ENCODE data around the gene JAM3. TPM values are rescaled to one million over a fixed set of nuclear protein-coding genes. Genes with fewer than 3 reads are reported as not detected.

JAM3 gene
- total and polyA plus RNA-seq, 2 donors (not counting 1 experiment from before 2014, with no cell fraction given), result 44.1 to 85.7 TPM

DNA sequence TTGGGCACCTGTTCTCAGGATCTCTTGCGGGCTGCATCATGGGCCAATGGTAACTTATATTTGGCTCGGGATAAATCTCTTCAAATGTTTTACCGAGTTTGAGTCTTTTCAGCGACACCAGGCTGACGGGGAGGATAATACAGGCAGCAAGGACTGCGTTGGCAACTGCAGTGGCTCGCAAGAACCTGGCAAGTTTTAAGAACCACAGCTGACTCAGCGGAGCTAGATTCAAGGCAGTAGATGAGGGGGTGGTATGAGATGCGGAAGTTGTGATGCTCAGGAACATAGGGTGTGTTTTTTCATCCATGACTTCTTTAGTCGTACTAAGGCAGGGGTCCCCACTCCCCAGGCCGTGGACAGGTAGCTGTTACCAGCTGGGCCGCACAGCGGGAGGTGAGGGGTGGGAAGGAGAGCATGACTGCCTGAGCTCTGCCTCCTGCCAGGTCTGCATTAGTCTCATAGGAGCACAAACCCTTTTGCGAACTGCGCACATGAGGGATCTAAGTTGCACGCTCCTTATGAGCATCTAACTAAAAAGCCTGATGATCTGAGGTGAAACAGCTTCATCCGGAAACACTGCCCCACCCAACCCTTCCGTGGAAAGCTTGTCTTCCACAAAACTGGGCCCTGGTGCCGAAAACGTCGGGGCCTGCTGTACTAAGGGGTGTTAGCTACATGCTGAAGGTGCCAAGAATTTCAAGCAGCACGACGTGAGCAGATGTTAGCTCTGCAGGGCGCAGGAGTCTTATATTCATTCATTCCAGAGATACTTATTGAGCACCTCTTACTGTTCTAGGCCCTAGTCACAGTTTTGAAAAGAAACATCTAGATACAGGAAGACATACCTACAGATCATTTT lies 6.4 kb upstream of the JAM3 start:
- no peak overlapping the region for H3K4me3 ChIP-seq (replicated peaks in 1 of 4; ENCODE audit: control extremely low read depth in 1 of 4, insufficient read depth in 1 of 4, low read depth in 3 of 4, low read length in 4 of 4)
- H2AFZ ChIP-seq (ENCODE audit: low read length), result no peak overlapping the region
- no peak overlapping the region for H3K27ac ChIP-seq (ENCODE audit: insufficient read depth, low read length)
- H3K27me3 ChIP-seq (ENCODE audit: control insufficient read depth, insufficient read depth, low read length), result peaks cover 9% of the 10 kb centered on the region
- no peak overlapping the region for H3K9ac ChIP-seq (ENCODE audit: insufficient read depth, low read length)
- H3K4me1 ChIP-seq (ENCODE audit: control insufficient read depth, extremely low read depth, insufficient read depth, low read length), result no peaks in the 10 kb centered on the region
- no peaks in the 10 kb centered on the region for H3K79me2 ChIP-seq (ENCODE audit: control insufficient read depth, insufficient read depth, low read length)
- no peaks in the 10 kb centered on the region for H4K20me1 ChIP-seq (ENCODE audit: control insufficient read depth, extremely low read depth, insufficient read depth, low read length)
- no peak overlapping the region for H3K4me2 ChIP-seq (ENCODE audit: extremely low read depth, insufficient read depth, low read length)
- no peaks in the 10 kb centered on the region for H3K9me3 ChIP-seq (ENCODE audit: control insufficient read depth, insufficient read depth, low read depth, low read length)
- peak in 1 of 2 donors; percentile 44 for DNase-seq (ENCODE audit: low read depth in 2 of 2)
- TF ChIP-seq, protein P1, sequence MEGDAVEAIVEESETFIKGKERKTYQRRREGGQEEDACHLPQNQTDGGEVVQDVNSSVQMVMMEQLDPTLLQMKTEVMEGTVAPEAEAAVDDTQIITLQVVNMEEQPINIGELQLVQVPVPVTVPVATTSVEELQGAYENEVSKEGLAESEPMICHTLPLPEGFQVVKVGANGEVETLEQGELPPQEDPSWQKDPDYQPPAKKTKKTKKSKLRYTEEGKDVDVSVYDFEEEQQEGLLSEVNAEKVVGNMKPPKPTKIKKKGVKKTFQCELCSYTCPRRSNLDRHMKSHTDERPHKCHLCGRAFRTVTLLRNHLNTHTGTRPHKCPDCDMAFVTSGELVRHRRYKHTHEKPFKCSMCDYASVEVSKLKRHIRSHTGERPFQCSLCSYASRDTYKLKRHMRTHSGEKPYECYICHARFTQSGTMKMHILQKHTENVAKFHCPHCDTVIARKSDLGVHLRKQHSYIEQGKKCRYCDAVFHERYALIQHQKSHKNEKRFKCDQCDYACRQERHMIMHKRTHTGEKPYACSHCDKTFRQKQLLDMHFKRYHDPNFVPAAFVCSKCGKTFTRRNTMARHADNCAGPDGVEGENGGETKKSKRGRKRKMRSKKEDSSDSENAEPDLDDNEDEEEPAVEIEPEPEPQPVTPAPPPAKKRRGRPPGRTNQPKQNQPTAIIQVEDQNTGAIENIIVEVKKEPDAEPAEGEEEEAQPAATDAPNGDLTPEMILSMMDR (conservative IDR thresholded peaks at IDR 0.05 in 1 of 2, IDR thresholded peaks at IDR 0.05 in 1 of 2; ENCODE audit: low read depth in 1 of 2, low read length in 2 of 2), result no peak
- no peak for TF ChIP-seq EZH2 (IDR thresholded peaks at IDR 0.05; ENCODE audit: low read length, missing control alignments)
- no peaks in the 10 kb centered on the region for H3K36me3 ChIP-seq (ENCODE audit: control insufficient read depth, insufficient read depth, low read length)

DNA sequence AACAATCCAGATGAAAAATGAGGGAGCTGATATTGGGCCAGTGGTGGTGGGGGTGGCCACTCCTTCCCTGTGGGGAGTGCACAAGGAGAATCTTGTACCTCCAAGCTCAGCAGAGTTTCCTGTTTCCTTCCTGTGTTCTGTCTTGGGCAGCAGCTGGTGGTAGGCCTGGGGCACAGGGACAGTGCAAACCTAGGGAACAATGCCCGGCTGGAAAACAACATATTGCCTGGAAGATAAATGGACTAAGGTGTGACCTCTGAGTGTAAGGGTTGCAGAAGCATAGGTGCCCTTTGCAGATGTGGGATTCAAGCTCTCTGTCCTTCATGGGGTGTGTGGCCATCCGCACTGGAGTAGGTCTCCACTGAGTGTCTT lies 5.8 kb upstream of the JAM3 start:
- H3K4me1 ChIP-seq (ENCODE audit: control insufficient read depth, extremely low read depth, insufficient read depth, low read length), result no peaks in the 10 kb centered on the region
- no peak overlapping the region for H3K27ac ChIP-seq (ENCODE audit: insufficient read depth, low read length)
- H4K20me1 ChIP-seq (ENCODE audit: control insufficient read depth, extremely low read depth, insufficient read depth, low read length), result no peaks in the 10 kb centered on the region
- no peak overlapping the region for H3K4me2 ChIP-seq (ENCODE audit: extremely low read depth, insufficient read depth, low read length)
- no peak for DNase-seq (ENCODE audit: low read depth in 2 of 2)
- H3K9ac ChIP-seq (ENCODE audit: insufficient read depth, low read length), result no peak overlapping the region
- no peak overlapping the region for H2AFZ ChIP-seq (ENCODE audit: low read length)
- H3K27me3 ChIP-seq (ENCODE audit: control insufficient read depth, insufficient read depth, low read length), result peaks cover 9% of the 10 kb centered on the region
- H3K36me3 ChIP-seq (ENCODE audit: control insufficient read depth, insufficient read depth, low read length), result no peaks in the 10 kb centered on the region
- H3K4me3 ChIP-seq (replicated peaks in 1 of 4; ENCODE audit: control extremely low read depth in 1 of 4, insufficient read depth in 1 of 4, low read depth in 3 of 4, low read length in 4 of 4), result no peak overlapping the region
- TF ChIP-seq EZH2 (IDR thresholded peaks at IDR 0.05; ENCODE audit: low read length, missing control alignments), result no peak
- TF ChIP-seq, protein P1 (conservative IDR thresholded peaks at IDR 0.05 in 1 of 2, IDR thresholded peaks at IDR 0.05 in 1 of 2; ENCODE audit: low read depth in 1 of 2, low read length in 2 of 2), result no peak
- H3K9me3 ChIP-seq (ENCODE audit: control insufficient read depth, insufficient read depth, low read depth, low read length), result no peaks in the 10 kb centered on the region
- H3K79me2 ChIP-seq (ENCODE audit: control insufficient read depth, insufficient read depth, low read length), result no peaks in the 10 kb centered on the region

DNA sequence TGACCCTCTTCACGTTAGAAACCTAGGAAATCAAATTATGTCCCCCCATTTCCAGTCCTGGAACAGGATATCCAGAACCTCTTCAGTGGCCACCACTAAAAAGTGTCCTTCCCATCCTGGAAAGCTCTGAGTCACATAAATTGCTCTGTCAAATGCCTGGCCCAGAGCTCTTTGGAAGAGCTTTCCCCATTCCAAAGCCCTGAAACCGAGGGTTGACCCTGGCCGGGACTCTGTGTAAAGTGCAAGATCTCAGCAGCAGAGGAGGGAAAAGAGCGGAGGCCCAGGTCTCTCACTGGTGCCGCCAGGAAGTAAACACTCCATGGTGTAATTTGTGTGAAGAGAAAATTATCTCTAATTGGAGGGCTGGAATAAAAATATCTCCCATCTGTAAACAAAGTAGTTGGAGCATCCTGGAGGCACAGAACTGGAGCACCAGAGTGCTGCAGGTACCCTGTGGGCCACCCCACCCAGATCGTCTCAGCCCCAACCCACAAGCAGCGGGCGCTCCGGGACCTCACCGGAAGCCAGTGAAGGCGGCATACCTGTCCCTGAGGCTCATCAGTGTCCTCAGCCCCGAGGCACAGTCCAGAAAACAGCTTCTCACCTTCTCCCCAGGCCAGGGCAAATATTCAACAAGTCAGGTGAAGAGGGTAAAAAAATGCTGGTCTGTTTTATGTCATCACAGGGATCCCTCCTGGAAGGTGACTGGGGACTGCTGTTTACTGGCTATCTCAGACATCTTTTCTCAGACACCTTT lies 4.7 kb upstream of the JAM3 start:
- no peak overlapping the region for H2AFZ ChIP-seq (ENCODE audit: low read length)
- H3K79me2 ChIP-seq (ENCODE audit: control insufficient read depth, insufficient read depth, low read length), result no peaks in the 10 kb centered on the region
- no peaks in the 10 kb centered on the region for H3K9me3 ChIP-seq (ENCODE audit: control insufficient read depth, insufficient read depth, low read depth, low read length)
- no peak for TF ChIP-seq EZH2 (IDR thresholded peaks at IDR 0.05; ENCODE audit: low read length, missing control alignments)
- TF ChIP-seq, protein P1 (conservative IDR thresholded peaks at IDR 0.05 in 1 of 2, IDR thresholded peaks at IDR 0.05 in 1 of 2; ENCODE audit: low read depth in 1 of 2, low read length in 2 of 2), result no peak
- no peak overlapping the region for H3K4me3 ChIP-seq (replicated peaks in 1 of 4; ENCODE audit: control extremely low read depth in 1 of 4, insufficient read depth in 1 of 4, low read depth in 3 of 4, low read length in 4 of 4)
- no peaks in the 10 kb centered on the region for H4K20me1 ChIP-seq (ENCODE audit: control insufficient read depth, extremely low read depth, insufficient read depth, low read length)
- H3K4me2 ChIP-seq (ENCODE audit: extremely low read depth, insufficient read depth, low read length), result no peak overlapping the region
- peaks cover 9% of the 10 kb centered on the region for H3K27me3 ChIP-seq (ENCODE audit: control insufficient read depth, insufficient read depth, low read length)
- no peak for DNase-seq (ENCODE audit: low read depth in 2 of 2)
- H3K4me1 ChIP-seq (ENCODE audit: control insufficient read depth, extremely low read depth, insufficient read depth, low read length), result no peaks in the 10 kb centered on the region
- no peak overlapping the region for H3K27ac ChIP-seq (ENCODE audit: insufficient read depth, low read length)
- no peaks in the 10 kb centered on the region for H3K36me3 ChIP-seq (ENCODE audit: control insufficient read depth, insufficient read depth, low read length)
- no peak overlapping the region for H3K9ac ChIP-seq (ENCODE audit: insufficient read depth, low read length)
